ENCODE measurements around the gene PALM. TPM values are rescaled to one million over a fixed set of nuclear protein-coding genes. Genes with fewer than 3 reads are reported as not detected.

The PALM gene
- total and polyA plus RNA-seq, 2 experiments from 2014 or later = 23.0 to 105 TPM

DNA sequence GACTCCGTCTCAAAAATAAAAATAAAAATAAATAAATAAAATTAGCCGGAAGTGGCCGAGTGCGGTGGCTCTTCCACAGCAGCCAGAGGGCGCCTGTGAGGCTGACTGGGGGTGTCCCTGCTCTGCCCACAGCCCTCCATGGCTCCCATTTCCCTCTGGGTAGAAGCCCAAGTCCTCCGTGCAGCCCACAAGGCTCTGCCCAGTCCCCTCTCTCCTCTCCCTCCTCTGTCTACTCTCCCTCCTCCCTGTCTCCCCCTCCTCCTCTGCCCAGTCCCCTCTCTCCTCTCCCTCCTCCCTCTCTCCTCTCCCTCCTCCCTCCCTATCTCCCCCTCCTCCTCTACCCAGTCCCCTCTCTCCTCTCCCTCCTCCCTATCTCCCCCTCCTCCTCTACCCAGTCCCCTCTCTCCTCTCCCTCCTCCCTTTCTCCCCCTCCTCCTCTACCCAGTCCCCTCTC, 62.6 kb downstream of the PALM start:
- DNase-seq (ENCODE audit: low read depth in 1 of 2, low spot score in 1 of 2) = peak; percentile 60 to 73
- Histone ChIP-seq H3K9me3 (ENCODE audit: low read depth) (no peaks in the 10 kb centered on the region), H3K36me3 (no peaks in the 10 kb centered on the region), H3K4me1 (ENCODE audit: low read depth) (no peaks in the 10 kb centered on the region), H3K4me3 (no peak overlapping the region), H3K27me3 (no peaks in the 10 kb centered on the region), H3K27ac (no peak overlapping the region)
- TF ChIP-seq CTCF (IDR thresholded peaks at IDR 0.05; ENCODE audit: low read depth, low read length) = peak; percentile 55

GRCh38 chr19:772063-772462, 63.3 kb downstream of the PALM start:
- H3K36me3 ChIP-seq = no peaks in the 10 kb centered on the region
- DNase-seq (ENCODE audit: low read depth in 1 of 2, low spot score in 1 of 2) = no peak
- no peak overlapping the region for H3K27ac ChIP-seq
- no peaks in the 10 kb centered on the region for H3K9me3 ChIP-seq (ENCODE audit: low read depth)
- no peaks in the 10 kb centered on the region for H3K27me3 ChIP-seq
- no peaks in the 10 kb centered on the region for H3K4me1 ChIP-seq (ENCODE audit: low read depth)
- no peak overlapping the region for H3K4me3 ChIP-seq
- TF ChIP-seq CTCF (IDR thresholded peaks at IDR 0.05; ENCODE audit: low read depth, low read length) = no peak

DNA sequence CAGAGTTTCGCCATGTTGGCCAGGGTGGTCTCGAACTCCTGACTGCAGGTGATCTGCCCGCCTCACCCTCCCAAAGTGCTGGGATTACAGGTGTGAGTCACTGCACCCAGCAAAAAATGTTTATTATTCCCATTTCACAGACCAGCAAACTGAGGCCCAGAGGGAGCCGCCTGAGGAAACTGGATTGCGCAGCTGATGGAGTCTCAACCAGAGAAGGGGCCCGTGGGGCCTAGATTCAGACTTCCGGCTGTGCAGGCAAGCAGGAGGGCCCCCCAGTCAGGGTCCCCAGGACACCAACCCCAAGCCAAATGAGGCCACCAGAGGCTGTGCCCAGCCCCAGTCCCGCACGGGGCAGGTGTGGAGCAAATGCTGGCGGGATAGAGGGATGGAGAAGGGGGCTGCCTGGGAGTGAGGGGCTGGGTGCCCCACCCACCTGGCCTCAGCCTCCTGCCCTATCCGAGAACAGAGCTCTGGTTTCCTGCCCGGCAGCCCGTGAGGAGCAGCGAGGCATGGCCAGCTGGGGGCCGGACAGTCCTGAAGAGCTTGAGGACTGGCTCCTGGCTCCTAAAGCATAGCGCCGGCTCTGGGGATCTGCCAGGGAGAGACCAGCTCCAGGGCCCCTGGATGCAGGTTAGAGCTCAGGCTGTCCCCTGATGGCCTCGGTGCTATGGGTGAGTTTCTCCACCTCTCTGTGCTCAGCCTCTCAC, 64.1 kb downstream of the PALM start:
- no peaks in the 10 kb centered on the region for H3K27me3 ChIP-seq
- H3K9me3 ChIP-seq (ENCODE audit: low read depth) = no peaks in the 10 kb centered on the region
- no peak for TF ChIP-seq CTCF (IDR thresholded peaks at IDR 0.05; ENCODE audit: low read depth, low read length)
- DNase-seq (ENCODE audit: low read depth in 1 of 2, low spot score in 1 of 2) = peak in 1 of 2 donors; percentile 28
- H3K4me1 ChIP-seq (ENCODE audit: low read depth) = no peaks in the 10 kb centered on the region
- H3K27ac ChIP-seq = no peak overlapping the region
- no peak overlapping the region for H3K4me3 ChIP-seq
- no peaks in the 10 kb centered on the region for H3K36me3 ChIP-seq

DNA sequence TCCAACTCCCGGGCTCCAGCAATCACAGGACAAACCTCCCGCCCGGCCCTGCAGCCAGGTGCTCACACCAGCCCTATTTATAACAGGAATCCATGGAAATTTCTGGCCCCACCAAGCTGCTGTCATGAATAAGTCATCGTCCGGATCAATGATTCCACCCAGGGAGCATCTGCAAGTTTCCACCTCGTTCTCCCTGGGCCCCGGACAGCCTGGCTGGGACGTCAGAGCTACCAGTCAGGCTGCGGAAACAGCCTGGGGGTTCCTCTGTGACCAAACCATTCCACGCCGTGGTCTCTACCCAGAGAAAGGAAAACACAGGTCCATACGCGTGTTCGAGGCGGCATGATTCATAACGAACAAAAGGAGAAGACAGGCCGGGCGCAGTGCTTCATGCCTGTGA, 67.8 kb downstream of the PALM start:
- Histone ChIP-seq H3K9me3 (ENCODE audit: low read depth) (no peaks in the 10 kb centered on the region), H3K4me3 (no peak overlapping the region), H3K27me3 (no peaks in the 10 kb centered on the region), H3K4me1 (ENCODE audit: low read depth) (no peaks in the 10 kb centered on the region), H3K27ac (no peak overlapping the region), H3K36me3 (no peaks in the 10 kb centered on the region)
- no peak for DNase-seq (ENCODE audit: low read depth in 1 of 2, low spot score in 1 of 2)
- TF ChIP-seq CTCF (IDR thresholded peaks at IDR 0.05; ENCODE audit: low read depth, low read length) = no peak

- DNase-seq (ENCODE audit: low read depth in 1 of 2, low spot score in 1 of 2) = peak in 1 of 2 donors; percentile 98
- H3K4me3 ChIP-seq = no peak overlapping the region
- H3K36me3 ChIP-seq = no peaks in the 10 kb centered on the region
- TF ChIP-seq CTCF (IDR thresholded peaks at IDR 0.05; ENCODE audit: low read depth, low read length) = peak; percentile 2
- H3K27ac ChIP-seq = no peak overlapping the region
- no peaks in the 10 kb centered on the region for H3K27me3 ChIP-seq
- H3K9me3 ChIP-seq (ENCODE audit: low read depth) = no peaks in the 10 kb centered on the region
- peaks cover 6% of the 10 kb centered on the region for H3K4me1 ChIP-seq (ENCODE audit: low read depth)
Measured at GRCh38 chr19:778910-779653, 70.3 kb downstream of the PALM start.
